HG03354 (cell line): ENCODE measurements around the gene ZBTB20.

ENCODE experiments used
- ATAC-seq: cut with Tn5 transposase; IDR thresholded peaks from one replicate; pipeline ENCODE4 v1.9.1; 2021; ENCODE audit warnings: mild to moderate bottlenecking; ENCODE audit not compliant: unreplicated experiment, poor library complexity, severe bottlenecking

ZBTB20 gene

GRCh38 chr3:114745322-114746240 is 401.5 kb downstream of the ZBTB20 start:
- no peak for ATAC-seq

- ATAC-seq, result no peak
These were observed 403.2 kb downstream of the ZBTB20 start for GRCh38 chr3:114743746-114744485.

GRCh38 chr3:114741066-114741465 is 406.0 kb downstream of the ZBTB20 start:
- ATAC-seq, result no peak

- ATAC-seq, result no peak
These were observed 407.5 kb downstream of the ZBTB20 start for GRCh38 chr3:114739627-114740026.

- ATAC-seq, result no peak
These were observed 414.7 kb downstream of the ZBTB20 start for GRCh38 chr3:114732353-114732752.

- no peak for ATAC-seq
These were observed 416.7 kb downstream of the ZBTB20 start for GRCh38 chr3:114730397-114730796.

GRCh38 chr3:114727373-114727772 is 419.7 kb downstream of the ZBTB20 start:
- no peak for ATAC-seq

GRCh38 chr3:114725966-114726365 is 421.1 kb downstream of the ZBTB20 start:
- ATAC-seq, result no peak

GRCh38 chr3:114722530-114722929 is 424.6 kb downstream of the ZBTB20 start:
- no peak for ATAC-seq

- ATAC-seq, result peak; percentile 88
These were observed 425.2 kb downstream of the ZBTB20 start for GRCh38 chr3:114721864-114722263.

GRCh38 chr3:114721209-114721608 is 425.9 kb downstream of the ZBTB20 start:
- ATAC-seq, result no peak

- ATAC-seq, result no peak
These were observed 428.2 kb downstream of the ZBTB20 start for GRCh38 chr3:114718898-114719210.

- ATAC-seq, result no peak
These were observed 428.8 kb downstream of the ZBTB20 start for GRCh38 chr3:114718071-114718897.

GRCh38 chr3:114716916-114717315 is 430.2 kb downstream of the ZBTB20 start:
- no peak for ATAC-seq

GRCh38 chr3:114716126-114716525 is 431.0 kb downstream of the ZBTB20 start:
- ATAC-seq, result no peak

- no peak for ATAC-seq
These were observed 432.1 kb downstream of the ZBTB20 start for GRCh38 chr3:114714957-114715460.

GRCh38 chr3:114714237-114714636 is 432.9 kb downstream of the ZBTB20 start:
- ATAC-seq, result no peak

GRCh38 chr3:114712728-114713492 is 434.2 kb downstream of the ZBTB20 start:
- no peak for ATAC-seq

- ATAC-seq, result no peak
These were observed 435.7 kb downstream of the ZBTB20 start for GRCh38 chr3:114711321-114711886.
